Epithelial cell of proximal tubule (primary cell): Measurements from ENCODE around the gene KLHL35. TPM values are rescaled to one million over a fixed set of nuclear protein-coding genes. Genes with fewer than 3 reads are reported as not detected.

Experiments used
- DNase-seq: peaks from one replicate; pipeline ENCODE4 v3.0.0-alpha.2; 2011; ENCODE audit warnings: low read depth
- H3K4me3 ChIP-seq: 2 replicates; pipeline ENCODE4 v1.5.1; 2011; ENCODE audit warnings: low read depth, mild to moderate bottlenecking, low read length
- CTCF ChIP-seq: conservative IDR thresholded peaks from 2 replicates; pipeline ENCODE4 v1.5.1; 2012; ENCODE audit warnings: low read depth, mild to moderate bottlenecking, low read length
- total RNA-seq: library from RNA; depleted of rRNA; stranded (reverse); fragments of >200 nt; gene quantifications from 2 replicates; pipeline ENCODE4 v1.2.3, GENCODE V29; 2015

KLHL35 gene
- total RNA-seq, 1 donor from 2014 or later = 3.3 TPM

- H3K4me3 ChIP-seq = no peak overlapping the region
- no peak for TF ChIP-seq CTCF
- DNase-seq = no peak
Observed at GRCh38 chr11:75408957-75409219, 24.1 kb downstream of the KLHL35 start.

- no peak overlapping the region for H3K4me3 ChIP-seq
- TF ChIP-seq CTCF = no peak
- no peak for DNase-seq
Observed at GRCh38 chr11:75406338-75406777, 26.6 kb downstream of the KLHL35 start.

GRCh38 chr11:75403983-75404658 lies 28.9 kb downstream of the KLHL35 start:
- no peak for DNase-seq
- no peak overlapping the region for H3K4me3 ChIP-seq
- no peak for TF ChIP-seq CTCF

GRCh38 chr11:75403037-75403436 lies 30.0 kb downstream of the KLHL35 start:
- H3K4me3 ChIP-seq = no peak overlapping the region
- no peak for TF ChIP-seq CTCF
- no peak for DNase-seq

GRCh38 chr11:75402002-75402773 lies 30.8 kb downstream of the KLHL35 start:
- no peak for DNase-seq
- no peak overlapping the region for H3K4me3 ChIP-seq
- TF ChIP-seq CTCF = peak; percentile 20

- peak overlapping the region; percentile 96 for H3K4me3 ChIP-seq
- no peak for TF ChIP-seq CTCF
- no peak for DNase-seq
Observed at GRCh38 chr11:75400146-75400865, 32.7 kb downstream of the KLHL35 start.
